HepG2 (cell line): ENCODE data around the gene RPRD2. TPM values are rescaled to one million over a fixed set of nuclear protein-coding genes. Genes with fewer than 3 reads are reported as not detected.

ENCODE experiments used
- EP300 ChIP-seq, 3 experiments: sonication (generic) in 1 of 3; formaldehyde crosslinking in 1 of 3; IDR thresholded peaks; 2 replicates each; pipeline versions ENCODE4 v1.5.1 to v1.6.1; 2011 to 2020; ENCODE audit warnings: low read depth in 2 of 3, low read length in 2 of 3, borderline replicate concordance in 1 of 3, improper control_type of control experiment in 1 of 3, mild to moderate bottlenecking in 1 of 3, missing genetic modification reagents in 1 of 3, moderate library complexity in 1 of 3
- FOSL1 ChIP-seq: sonication (generic); formaldehyde crosslinking; IDR thresholded peaks from 2 replicates; pipeline ENCODE4 v1.9.0; 2021; ENCODE audit warnings: missing genetic modification reagents, borderline replicate concordance
- HMGXB3 ChIP-seq: sonication (generic); formaldehyde crosslinking; IDR thresholded peaks from 2 replicates; pipeline ENCODE4 v1.4.0; 2020; ENCODE audit warnings: missing genetic modification reagents, borderline replicate concordance
- NFIB ChIP-seq: sonication (generic); formaldehyde crosslinking; IDR thresholded peaks from 2 replicates; pipeline ENCODE4 v1.9.0; 2021; ENCODE audit warnings: missing genetic modification reagents, mild to moderate bottlenecking, borderline replicate concordance
- POLR2G ChIP-seq: fragments of 200-400 bp; formaldehyde crosslinking; IDR thresholded peaks from 2 replicates; pipeline ENCODE4 v1.6.1; 2018; ENCODE audit warnings: mild to moderate bottlenecking, low read depth, low read length, moderate library complexity
- REPIN1 ChIP-seq: sonication (generic); formaldehyde crosslinking; IDR thresholded peaks from 2 replicates; pipeline ENCODE4 v1.8.0; 2022; ENCODE audit warnings: missing genetic modification reagents, low read depth, mild to moderate bottlenecking, borderline replicate concordance
- SKI ChIP-seq: fragments of 450-650 bp; IDR thresholded peaks from one replicate; pipeline ENCODE4 v1.6.1; 2018; ENCODE audit warnings: mild to moderate bottlenecking; ENCODE audit not compliant: partially characterized antibody
- TBX2 ChIP-seq: sonication (generic); formaldehyde crosslinking; IDR thresholded peaks from 2 replicates; pipeline ENCODE4 v1.5.0; 2020; ENCODE audit warnings: missing genetic modification reagents, mild to moderate bottlenecking, borderline replicate concordance
- ZFP41 ChIP-seq: sonication (generic); formaldehyde crosslinking; IDR thresholded peaks from 2 replicates; pipeline ENCODE4 v1.4.0; 2020; ENCODE audit warnings: mild to moderate bottlenecking, missing genetic modification reagents, borderline replicate concordance
- ZMYM3 ChIP-seq: sonication (generic); formaldehyde crosslinking; IDR thresholded peaks from 2 replicates; pipeline ENCODE4 v1.5.1; 2020; ENCODE audit warnings: mild to moderate bottlenecking, missing genetic modification reagents
- ZNF264 ChIP-seq: sonication (generic); formaldehyde crosslinking; IDR thresholded peaks from 2 replicates; pipeline ENCODE4 v1.4.0; 2020; ENCODE audit warnings: missing genetic modification reagents
- ZNF362 ChIP-seq: sonication (generic); formaldehyde crosslinking; IDR thresholded peaks from 2 replicates; pipeline ENCODE4 v1.4.0; 2020; ENCODE audit warnings: missing genetic modification reagents, mild to moderate bottlenecking, borderline replicate concordance
- ZNF770 ChIP-seq: sonication (generic); formaldehyde crosslinking; IDR thresholded peaks from 2 replicates; pipeline ENCODE4 v1.5.0; 2020; ENCODE audit warnings: mild to moderate bottlenecking, missing genetic modification reagents
- ZNF772 ChIP-seq: sonication (generic); formaldehyde crosslinking; IDR thresholded peaks from 2 replicates; pipeline ENCODE4 v1.5.0; 2020; ENCODE audit warnings: mild to moderate bottlenecking, missing genetic modification reagents
- polyA plus RNA-seq, 8 experiments: library from polyadenylated mRNA; depleted of rRNA in 3 of 8; stranded (reverse) in 7 of 8; unstranded in 1 of 8; fragments of >200 nt; fragmentation: Illumina TruSeq in 4 of 8; extraction: Trizol in 4 of 8; gene quantifications; 2 replicates each; pipeline versions ENCODE4 v1.2.1 to v1.2.3, GENCODE V29; 2011 to 2016; ENCODE audit warnings: low read depth in 4 of 8, missing spikeins in 1 of 8, mixed read lengths in 1 of 8; ENCODE audit not compliant: insufficient read depth in 1 of 8
- total RNA-seq, 5 experiments: library from RNA; depleted of rRNA; stranded (reverse); fragments of >200 nt; fragmentation: Illumina TruSeq; extraction: Trizol; gene quantifications; 2 replicates each; pipeline ENCODE4 v1.2.3, GENCODE V29; 2016; ENCODE audit warnings: low read depth in 1 of 5

Gene RPRD2
- total and polyA plus RNA-seq, 2 of the 13 experiments (the other 11 are each of a cell fraction or from before 2014, with no cell fraction given) = 8.0 to 8.9 TPM

- TF ChIP-seq HMGXB3 (CRISPR knock-in tag) = 0 out of 2 replicates have a peak, but pooled peaks have one; percentile 2
- TF ChIP-seq ZMYM3 = peak; percentile 83
- TF ChIP-seq ZNF264 = peak; percentile 27; the same call in 1 of the 2 replicates
- peak in 1 of 2 experiments; percentile 57; a peak in 1 of 4 replicates for TF ChIP-seq EP300 (IDR thresholded peaks at IDR 0.05; ENCODE audit: low read depth in 2 of 2, low read length in 2 of 2)
- TF ChIP-seq EP300 (CRISPR knock-in tag; IDR thresholded peaks at IDR 0.05; ENCODE audit: borderline replicate concordance) = no peak
- no peak for TF ChIP-seq ZFP41
- peak; percentile 27 for TF ChIP-seq SKI
- peak; percentile 99 for TF ChIP-seq ZNF770
- TF ChIP-seq ZNF772 (CRISPR knock-in tag) = no peak
- no peak for TF ChIP-seq REPIN1 (CRISPR knock-in tag)
- TF ChIP-seq POLR2G = no peak
- peak; percentile 94 for TF ChIP-seq ZNF362
- TF ChIP-seq TBX2 (CRISPR knock-in tag) = 0 out of 2 replicates have a peak, but pooled peaks have one; percentile 43
- TF ChIP-seq NFIB (CRISPR knock-in tag) = no peak
- no peak for TF ChIP-seq FOSL1 (CRISPR knock-in tag)
Observed at GRCh38 chr1:150409504-150410362, 45.8 kb downstream of the RPRD2 start (continued).
